NCI-H128 (cell line): ENCODE measurements around the gene ZNF790.
"Not testable (repeated sequence)": the region's sequence is repeated elsewhere in the genome, so short reads cannot be mapped to it uniquely, and the experiment has no call there.

Experiments used
- DNase-seq: peaks from one replicate; lab custom pipeline; 2025; ENCODE audit not compliant: unreplicated experiment; lab: John Stamatoyannopoulos, UW

Gene ZNF790

DNA sequence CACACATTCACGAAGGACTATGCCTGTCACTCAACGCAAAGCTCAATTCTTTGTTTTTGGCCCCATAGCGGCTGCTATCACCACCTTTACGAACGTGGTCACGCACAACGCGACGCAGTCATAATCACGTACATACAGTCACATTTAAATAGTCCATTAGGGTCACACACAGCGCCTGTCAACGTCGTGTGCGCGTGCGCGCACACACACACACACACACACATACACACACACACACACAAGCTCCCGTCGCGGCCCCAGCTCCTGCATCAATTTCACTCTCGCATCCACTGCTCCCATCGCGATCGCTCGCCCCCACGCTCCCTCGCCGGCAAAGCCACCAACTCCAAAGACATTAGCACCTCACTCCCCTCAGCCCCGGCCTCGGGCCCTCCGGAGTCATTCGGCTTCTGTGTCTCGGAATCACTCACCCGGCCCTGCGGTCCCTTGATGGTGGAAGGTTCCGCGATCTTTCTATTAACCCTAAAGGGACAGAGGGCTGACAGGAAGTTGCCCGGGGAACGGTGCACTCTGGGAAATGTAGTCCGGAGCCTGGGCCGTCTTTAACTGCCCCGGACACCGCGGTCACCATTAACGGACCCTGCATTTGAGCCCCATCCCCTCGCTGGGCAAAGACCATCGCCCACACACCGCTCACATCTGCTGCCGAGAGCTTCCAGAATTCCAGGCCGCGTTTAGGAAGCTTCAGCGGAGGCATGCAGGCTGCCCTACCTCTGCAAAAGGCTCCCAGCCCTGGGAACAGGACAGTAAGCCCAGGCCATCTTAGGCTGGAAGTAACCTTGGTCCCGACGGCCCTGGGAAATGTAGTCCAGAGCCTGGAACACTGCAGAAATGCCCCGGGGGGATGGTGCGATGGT is at the start of gene ZNF790:
ZNF790 (minus strand) TSS at position 482 of the 878 bp plus-strand sequence. CDS start 12,768 bp downstream, outside the sequence.
- peak; percentile 73 for DNase-seq

DNA sequence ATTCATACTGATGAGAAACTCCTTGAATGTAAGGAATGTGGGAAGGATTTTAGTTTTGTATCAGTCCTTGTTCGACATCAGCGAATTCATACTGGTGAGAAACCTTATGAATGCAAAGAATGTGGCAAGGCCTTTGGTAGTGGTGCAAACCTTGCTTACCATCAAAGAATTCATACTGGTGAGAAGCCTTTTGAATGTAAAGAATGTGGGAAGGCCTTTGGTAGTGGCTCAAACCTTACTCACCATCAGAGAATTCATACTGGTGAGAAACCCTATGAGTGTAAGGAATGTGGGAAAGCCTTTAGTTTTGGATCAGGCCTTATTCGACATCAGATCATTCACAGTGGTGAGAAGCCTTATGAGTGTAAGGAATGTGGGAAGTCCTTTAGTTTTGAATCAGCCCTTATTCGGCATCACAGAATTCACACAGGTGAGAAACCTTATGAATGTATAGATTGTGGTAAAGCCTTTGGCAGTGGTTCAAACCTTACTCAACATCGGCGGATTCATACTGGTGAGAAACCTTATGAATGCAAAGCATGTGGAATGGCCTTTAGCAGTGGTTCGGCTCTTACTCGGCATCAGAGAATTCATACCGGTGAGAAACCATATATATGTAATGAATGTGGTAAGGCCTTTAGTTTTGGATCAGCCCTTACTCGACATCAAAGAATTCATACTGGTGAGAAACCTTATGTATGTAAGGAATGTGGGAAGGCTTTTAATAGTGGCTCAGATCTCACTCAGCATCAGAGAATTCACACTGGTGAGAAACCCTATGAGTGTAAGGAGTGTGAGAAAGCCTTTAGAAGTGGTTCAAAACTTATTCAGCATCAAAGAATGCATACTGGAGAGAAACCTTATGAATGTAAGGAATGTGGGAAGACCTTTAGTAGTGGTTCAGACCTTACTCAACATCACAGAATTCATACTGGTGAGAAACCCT is 39.1 kb upstream of the ZNF790 start:
- DNase-seq: no peak

DNA sequence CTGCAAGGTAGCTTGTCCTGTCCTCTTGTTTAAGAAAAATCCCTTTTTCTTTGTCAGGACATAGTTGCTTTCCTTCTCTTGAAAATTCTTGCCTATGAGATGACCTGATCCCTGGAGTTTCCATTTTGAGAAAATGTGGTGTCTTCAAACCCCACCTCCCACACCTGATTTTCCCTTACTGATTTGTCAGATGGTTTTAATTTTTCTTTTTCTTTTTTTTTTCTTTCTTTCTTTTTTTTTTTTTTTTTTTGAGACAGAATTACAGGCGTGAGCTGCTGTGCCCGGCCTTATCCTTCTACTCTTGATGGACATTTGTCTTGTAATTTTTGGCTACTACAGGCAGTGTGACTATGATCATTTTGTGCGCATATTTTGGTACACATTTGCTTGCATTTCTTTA is 13.7 kb upstream of the ZNF790 start:
- DNase-seq: no peak

DNA sequence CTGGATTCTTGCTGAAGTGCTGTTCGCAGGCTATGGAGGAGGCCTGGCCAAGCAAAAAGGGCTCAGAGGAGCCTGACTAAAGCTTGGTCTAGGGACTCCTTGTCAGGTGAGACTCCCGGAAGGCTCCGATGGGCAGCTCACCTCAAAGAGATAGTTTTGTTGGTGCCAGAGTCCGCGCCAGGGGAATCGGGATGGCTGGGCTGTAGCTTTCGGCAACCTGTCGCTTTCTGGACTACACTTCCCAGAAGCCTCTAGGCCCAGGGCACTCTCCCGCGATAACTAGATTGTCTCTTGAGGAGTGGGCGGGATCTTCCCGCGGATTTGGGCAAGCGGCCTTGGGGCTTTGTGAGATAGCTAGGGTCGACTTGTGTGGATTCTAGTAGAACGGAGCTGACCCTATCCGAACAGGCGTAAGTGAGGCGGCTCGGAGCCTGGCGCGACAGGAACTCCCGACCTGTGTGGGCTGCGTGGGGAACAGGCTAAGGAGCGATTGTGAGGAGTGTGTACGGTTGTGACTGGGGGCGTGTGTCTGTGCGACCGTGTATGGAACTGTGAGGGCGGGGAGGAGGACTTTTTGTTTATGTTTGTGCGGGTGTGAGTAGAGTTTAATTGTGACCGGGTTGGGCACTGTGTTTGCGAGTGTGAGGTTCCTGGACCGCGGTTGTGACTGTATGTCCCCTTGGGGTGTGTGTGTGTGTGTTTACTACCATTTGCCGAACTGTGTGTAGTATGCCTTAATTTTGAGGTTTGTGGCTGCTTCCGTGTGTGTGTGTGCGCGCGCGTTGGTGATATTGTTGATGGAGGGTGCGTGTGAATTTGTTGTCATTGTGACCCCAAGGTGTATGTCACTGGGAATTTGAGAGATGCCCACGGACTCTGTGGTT is 12.6 kb upstream of the ZNF790 start, which contains the start of gene ZNF345:
ZNF345 (plus strand) TSS at position 318 of the 884 bp plus-strand sequence. CDS start 25,955 bp downstream, outside the sequence.
- DNase-seq: peak; percentile 89

DNA sequence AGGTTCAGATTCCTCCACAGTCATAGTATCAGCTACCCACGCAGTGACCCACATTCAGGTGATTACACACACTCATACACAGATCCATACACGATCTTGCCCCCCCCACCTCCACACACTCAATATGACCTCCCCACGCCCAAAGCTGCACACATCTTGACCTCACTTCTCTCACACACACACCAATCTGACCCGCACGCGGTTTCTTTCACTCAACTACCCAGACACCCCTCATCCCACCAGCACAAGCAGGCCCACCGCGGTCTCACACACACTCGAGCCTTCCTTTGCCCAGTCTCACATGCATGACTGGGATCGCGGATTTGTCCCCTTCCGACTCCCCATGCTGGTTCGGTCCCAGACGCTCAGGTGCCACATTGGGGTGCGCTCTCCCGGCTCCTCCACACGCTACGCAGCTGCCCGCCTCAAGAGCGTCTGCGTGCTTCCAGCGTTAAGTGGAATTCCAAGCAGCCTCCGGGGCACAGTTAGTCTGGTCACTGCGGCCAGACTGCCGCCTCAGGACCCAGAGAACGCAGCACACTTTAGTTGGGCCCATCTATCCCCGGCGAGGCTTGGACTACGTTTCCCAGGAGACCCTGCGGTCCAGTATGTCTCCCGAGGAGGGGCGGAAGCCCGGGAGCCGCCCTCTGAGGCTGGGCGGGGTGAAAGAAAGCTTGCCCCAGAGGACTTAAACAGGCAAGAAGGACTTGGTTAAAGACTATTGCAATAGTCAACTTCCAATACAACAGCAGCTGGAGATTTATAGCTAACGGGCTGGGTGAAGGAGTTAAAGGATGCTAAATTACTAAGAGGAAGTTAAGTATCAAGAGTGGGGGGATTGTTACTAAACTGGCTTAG is 11.7 kb upstream of the ZNF790 start:
- DNase-seq: peak; percentile 80

DNA sequence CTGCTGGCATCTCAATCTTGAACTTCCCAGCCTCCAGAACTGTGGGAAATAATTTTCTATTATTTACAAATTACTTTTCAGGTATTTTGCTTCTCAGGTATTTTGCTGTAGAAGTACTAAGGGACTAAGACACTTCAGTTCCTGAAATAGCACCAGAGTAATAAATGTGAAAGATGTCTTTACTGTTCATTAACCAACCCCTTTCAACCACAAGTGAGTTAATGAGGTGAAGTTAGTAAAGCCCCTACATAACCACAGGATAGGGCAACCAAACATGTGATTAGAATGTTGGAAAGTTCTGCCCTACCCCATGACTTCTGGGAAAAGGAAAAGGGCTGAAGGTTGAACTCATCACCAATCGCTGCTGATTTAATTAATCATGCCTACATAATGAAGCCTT is 9.8 kb upstream of the ZNF790 start:
- no peak for DNase-seq

DNA sequence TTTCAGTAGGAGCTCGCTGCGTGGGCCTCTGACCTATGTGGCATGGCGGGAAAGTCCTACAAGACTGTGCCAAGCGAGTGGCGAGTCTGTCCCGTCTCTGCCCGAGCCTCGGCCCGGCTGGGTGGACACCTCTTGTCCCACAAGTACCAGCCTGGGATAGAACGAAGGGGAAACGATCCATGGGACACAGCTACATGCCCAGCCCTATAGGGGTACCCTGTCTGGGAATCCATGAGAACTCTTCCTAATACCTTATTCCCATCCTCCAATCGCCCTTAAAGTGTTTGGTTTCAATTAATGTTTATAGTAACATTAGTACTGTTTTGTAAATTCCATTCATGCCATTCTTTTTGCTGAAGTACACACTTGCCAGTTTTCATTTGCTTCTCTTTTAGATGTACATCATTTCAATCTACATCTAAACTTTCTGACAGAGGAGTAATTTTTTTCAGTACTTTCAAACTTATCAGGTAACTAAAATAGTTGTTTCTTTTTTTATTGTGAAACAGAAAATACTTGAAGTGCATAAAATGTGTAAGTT is 667 bp upstream of the ZNF790 start:
- no peak for DNase-seq

DNA sequence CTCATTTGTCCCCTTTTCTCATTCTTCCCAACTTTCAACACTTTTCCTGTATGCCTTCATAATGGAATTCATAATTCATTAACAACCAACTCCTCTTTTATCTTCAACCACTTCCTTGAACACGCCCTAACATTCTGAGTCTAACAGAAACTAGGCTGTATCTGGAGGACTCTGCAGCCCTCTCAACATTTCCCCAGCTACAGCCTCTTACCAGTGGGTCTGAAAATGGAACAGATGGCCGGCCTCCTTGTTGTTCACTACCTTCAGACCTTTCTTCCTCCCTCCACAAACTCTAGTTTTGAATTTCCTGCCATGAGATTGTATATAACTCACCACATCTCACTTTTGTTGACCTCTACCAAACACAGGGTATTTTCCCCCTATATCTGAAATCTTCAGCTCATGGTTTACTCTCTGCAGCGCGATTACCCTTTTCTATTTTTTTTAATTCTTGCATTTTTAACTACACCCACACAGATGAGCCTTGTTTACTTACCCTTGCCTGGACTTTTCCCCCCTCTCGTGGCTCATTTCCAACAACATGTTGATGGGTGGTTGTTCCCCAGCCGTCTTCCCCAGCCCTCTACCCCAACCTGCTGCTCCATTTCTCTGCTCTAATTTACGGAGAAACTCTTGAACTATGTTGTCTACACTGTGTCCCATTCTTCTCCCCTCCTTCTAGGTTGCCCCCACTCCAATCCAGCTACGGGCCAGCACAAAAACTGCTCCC is 846 bp downstream of the ZNF790 start:
- no peak for DNase-seq

DNA sequence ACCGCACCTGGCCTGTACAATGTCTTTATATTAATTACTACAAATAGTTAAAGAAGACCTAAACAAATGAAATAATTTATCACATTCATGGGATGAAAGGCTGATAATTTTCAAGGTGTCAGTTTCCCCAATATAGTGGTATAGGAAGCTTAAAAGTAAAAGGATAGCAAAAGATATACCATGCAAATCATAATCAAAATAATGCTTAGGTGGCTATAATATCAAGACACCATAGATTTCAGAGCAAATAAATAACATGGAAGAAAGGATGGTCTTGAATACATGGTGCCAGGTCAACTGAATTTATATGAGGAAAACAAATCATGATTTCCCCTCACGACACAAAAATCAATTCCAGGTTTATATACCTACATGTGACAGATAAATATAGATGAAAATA is 4.8 kb downstream of the ZNF790 start:
- DNase-seq: no peak

DNA sequence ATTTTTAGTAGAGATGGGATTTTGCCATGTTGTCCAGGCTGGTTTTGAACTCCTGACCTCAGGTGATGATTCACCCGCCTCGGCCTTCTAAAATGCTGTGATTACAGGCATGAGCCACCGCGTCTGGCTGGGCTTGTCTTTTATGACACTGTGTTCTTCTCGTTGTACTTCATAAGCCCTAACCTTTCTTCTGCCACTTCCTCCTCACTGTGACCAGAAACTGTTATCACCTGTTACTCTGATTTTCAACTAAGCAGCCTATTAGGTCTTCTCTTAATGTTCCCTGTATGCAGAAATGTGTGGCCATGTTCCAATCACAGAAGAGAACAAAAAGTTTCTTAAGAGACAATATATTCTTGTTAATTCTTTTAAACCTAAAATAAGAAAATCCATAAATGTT is 16.4 kb downstream of the ZNF790 start:
- no peak for DNase-seq

DNA sequence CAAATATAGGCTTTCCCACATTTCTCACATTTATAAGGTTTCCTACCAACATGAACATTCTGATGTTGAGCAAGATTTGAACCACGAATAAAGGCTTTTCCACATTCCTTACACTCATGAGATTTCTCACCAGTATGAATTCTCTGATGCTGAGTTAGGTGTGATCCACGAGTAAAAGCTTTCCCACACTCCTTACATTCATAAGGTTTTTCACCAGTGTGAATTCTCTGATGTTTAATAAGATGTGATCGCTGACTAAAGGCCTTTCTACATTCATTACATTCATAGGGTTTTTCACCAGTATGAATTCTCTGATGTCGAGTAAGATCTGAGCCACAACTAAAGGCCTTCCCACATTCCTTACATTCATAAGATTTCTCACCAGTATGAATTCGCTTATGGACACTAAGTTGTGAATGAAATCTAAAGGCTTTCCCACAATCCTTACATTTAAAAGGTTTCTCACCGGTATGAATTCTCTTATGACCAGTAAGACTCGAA is 19.0 kb downstream of the ZNF790 start:
- no peak for DNase-seq

DNA sequence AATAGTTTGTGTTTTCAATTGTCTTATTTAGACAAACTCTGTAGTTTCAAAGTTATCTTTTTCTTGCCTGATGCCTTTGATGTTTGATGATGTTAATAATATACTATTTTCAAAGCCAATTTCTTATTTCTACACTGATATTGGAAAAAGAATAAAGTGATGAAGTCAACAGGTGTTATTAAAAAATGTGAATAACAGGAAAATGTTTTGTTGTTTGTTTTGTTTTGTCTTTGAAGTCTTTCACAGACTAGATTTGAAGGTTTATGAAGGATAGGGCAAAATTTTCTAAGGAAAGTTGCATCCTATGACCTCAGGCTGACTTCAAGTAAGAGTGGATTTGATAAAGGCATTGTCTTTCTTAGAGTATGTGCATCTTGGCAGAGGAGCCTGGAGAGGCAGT is 31.2 kb downstream of the ZNF790 start:
- DNase-seq: no peak

DNA sequence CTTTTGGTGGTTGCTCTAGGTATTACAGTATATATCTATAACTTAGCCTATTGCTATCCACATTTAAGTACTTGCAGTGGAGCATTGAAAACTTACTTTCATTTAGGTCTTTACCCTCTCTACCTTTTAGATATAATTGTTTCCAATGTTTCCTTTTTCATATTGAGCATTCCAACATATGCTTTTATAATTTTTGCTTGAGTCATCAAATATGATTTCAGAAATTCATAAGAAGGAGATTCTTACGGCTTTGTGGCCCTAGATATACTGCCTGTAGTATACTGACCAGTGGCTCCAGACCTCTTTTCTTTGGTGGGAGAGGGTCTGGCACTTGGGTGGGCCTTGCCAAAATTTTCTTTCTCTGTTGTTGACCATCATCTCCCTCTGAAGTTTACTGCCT is 32.8 kb downstream of the ZNF790 start:
- no peak for DNase-seq

DNA sequence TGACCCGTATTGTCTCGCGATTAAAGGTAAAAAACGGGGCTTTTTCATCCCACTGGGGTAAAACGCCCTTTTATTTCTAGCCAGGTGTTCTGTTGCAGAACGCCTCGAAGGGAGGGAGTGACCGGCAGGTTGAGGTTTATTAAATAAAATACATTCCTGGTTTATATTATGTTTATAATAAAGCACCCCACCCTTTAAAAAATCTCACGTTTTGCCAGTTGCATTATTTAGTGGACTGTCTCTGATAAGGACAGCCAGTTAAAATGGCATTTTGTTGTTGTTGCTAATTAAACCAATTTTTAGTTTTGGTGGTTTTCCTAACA is 40.4 kb downstream of the ZNF790 start:
- DNase-seq: no peak

DNA sequence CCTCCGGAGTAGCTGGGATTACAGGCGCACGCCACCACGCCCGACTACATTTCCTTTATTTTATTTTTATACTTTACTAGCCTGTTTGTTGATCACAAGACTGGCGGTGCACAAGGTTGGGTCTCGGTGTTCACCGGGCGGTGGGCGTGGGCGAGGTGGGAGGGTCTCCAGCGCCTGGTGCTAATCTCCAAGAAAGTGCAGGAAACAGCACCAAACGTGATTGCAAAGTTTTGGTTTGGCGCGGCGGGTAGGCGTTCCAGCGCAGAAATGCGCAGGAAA is 41.5 kb downstream of the ZNF790 start:
- no peak for DNase-seq

DNA sequence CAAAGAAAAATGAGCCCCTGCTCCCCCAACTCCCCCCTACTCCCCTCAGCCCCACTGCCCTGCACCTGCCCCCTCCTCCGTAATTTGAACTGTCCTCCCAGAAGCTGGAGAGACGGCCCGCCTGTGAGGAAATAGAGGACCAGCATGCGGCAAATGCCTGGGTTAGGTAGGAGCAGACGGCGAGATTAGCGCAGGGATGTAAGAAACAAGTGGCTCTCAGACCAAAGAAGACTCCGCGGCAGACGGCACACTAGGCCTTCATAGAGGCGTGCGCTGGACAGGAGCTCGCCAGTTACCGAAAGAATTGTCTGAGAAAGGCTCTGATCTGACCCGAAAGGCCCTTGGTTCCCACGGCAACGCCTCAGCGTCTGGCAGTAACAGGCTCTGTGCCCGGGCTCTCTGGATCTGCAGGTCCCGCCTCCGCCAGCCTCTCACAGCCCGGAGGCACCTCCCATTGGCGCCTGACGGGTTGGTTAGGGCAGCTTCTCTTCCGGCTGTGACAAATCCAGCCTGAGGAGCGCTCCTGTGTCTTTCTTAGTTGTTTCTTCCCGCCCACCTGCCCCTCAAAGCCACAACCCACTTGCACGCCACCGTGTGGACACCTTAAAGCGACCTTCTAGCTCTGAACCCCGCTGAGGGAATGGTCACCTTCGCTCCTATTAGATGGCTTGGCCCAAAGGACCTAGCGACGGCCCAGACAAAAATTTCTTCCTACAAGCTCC is 46.6 kb downstream of the ZNF790 start:
- not testable (repeated sequence) for DNase-seq

DNA sequence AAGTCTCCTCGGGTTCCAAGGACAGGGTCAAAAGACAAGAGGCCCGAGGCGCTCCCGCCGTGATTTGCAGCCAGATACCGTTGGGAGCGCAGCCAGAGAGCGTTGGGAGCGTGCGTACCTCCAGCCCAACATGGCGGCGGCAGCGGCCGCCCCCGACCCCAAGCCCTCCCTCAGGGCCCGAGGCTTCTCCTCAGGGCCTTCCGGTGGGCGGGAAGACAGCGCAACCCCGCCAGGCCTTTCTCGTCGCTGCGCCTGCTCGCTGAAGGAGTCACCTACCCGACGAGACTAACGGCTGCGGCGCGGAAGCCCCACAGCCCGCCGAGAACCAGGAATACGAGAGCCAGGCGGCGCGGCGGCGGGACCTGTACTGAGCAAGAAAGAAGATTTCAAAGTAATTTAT is 62.4 kb downstream of the ZNF790 start:
- DNase-seq: no peak

DNA sequence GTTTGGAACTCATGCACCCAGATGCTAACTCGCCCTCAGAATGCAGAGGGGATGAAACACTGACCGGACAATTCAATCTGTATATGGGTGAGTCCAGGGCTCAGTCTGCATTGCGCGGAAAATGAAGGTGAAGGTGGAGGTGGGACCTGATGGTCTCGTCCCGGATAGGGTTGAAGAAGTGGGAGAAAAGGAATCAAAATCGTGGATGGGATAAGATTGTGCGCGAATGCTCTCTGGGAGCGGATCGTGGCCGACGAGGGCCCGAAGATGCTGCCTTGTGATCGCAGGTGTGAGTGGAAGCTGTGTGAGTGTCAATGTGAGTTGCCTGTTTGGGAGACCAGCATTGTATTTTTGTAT is 65.0 kb downstream of the ZNF790 start:
- DNase-seq: no peak
